ENCODE results near the gene IQCK. TPM values are rescaled to one million over a fixed set of nuclear protein-coding genes. Genes with fewer than 3 reads are reported as not detected.
"Not testable (repeated sequence)": the region's sequence is repeated elsewhere in the genome, so short reads cannot be mapped to it uniquely, and the experiment has no call there.

The IQCK gene
- polyA plus RNA-seq, 3 donors = 0.52 to 1.2 (median 0.58) TPM

DNA sequence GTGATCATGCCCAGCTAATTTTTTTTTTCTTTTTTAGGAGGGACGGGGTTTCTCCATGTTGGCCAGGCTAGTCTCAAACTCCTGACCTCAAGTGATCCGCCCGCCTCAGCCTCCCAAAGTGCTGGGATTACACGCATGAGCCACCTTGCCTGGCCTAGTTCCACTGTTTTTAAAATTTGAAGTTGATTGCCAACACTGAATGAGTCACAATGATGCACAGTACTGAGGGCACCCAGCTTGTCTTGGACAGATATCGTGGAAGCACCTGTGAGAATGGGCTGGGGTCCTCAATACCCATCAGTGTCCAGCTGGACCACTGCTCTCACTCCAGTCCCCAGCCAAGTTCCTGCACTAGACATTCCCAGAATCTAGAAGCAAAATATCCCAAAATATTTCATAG is 2.5 kb upstream of the IQCK start:
- H3K27ac Mint-ChIP-seq = no peak overlapping the region

DNA sequence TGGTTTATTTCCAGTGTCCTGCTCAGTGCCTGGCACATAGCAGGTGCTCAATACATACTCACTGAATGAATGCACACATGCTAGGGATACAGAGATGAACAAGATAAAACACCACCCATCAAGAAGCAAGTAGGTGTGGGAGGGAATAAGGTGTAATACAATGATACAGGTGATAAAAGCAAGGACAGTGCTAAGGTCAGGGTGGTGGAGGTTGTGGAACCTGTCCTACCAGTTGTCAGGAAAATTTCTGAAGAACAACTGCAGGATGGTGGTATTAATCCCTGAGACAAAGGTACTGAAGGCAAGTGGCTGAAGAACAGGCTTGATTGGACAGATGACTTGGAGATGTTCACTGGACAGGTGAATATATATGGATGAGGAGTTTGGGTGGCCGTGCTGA is 1.9 kb upstream of the IQCK start:
- Mint-ChIP-seq H3K4me1 (peaks cover 22% of the 10 kb centered on the region), H3K4me3 (no peak overlapping the region), H3K36me3 (peaks cover 21 to 27% of the 10 kb centered on the region in 2 donors), H3K9me3 (no peaks in the 10 kb centered on the region), H3K27me3 (ENCODE audit: low read depth in 3 of 3) (peaks cover 0 to 3% (median 0%) of the 10 kb centered on the region in 3 donors), H3K27ac (peak overlapping the region in 1 of 7 donors; percentile 57)
- peaks cover 13 to 22% of the 10 kb centered on the region in 2 donors for H3K36me3 ChIP-seq (replicated peaks in 1 of 2; ENCODE audit: control insufficient read depth in 1 of 2, insufficient read depth in 2 of 2, low read length in 2 of 2)
- no peak overlapping the region for H2AFZ ChIP-seq (ENCODE audit: insufficient read depth, low read depth, low read length, poor library complexity, severe bottlenecking)
- WGBS (ENCODE audit: insufficient coverage) = 80% methylated on average over 1 of the region's 1 CpG
- intact Hi-C loops (cut with micrococcal nuclease) = loop anchor here in 1 of 2 donors (5.0 to 10.0 kb wide), 2 partner anchors 159 to 651 kb away; partner anchors contain the start of genes COQ7 and VPS35L
- peaks cover 14 to 21% of the 10 kb centered on the region in 2 donors for H3K4me1 ChIP-seq (ENCODE audit: control insufficient read depth in 1 of 2, insufficient read depth in 2 of 2, low read length in 2 of 2)
- no peak overlapping the region for H3K4me2 ChIP-seq (replicated peaks; ENCODE audit: extremely low read depth, low read length, poor library complexity, severe bottlenecking)
- DNase-seq = no peak
- H3K27me3 ChIP-seq (ENCODE audit: control insufficient read depth in 2 of 2, insufficient read depth in 2 of 2, low read length in 2 of 2) = no peaks in the 10 kb centered on the region
- H3K4me3 ChIP-seq (replicated peaks in 1 of 3; ENCODE audit: low read depth in 2 of 3, low read length in 3 of 3) = no peak overlapping the region
- no peaks in the 10 kb centered on the region for H3K9me3 ChIP-seq (replicated peaks in 1 of 2; ENCODE audit: control insufficient read depth in 1 of 2, insufficient read depth in 1 of 2, low read length in 2 of 2)
- H3K9ac ChIP-seq (ENCODE audit: insufficient read depth, low read length, poor library complexity, severe bottlenecking) = no peak overlapping the region
- no peaks in the 10 kb centered on the region for H4K20me1 ChIP-seq (ENCODE audit: insufficient read depth, low read length)
- no peak overlapping the region for H3K27ac ChIP-seq (ENCODE audit: low read depth in 1 of 2, low read length in 2 of 2)
- H3K79me2 ChIP-seq (ENCODE audit: insufficient read depth, low read length) = peaks cover 7% of the 10 kb centered on the region
- TF ChIP-seq, protein P1, sequence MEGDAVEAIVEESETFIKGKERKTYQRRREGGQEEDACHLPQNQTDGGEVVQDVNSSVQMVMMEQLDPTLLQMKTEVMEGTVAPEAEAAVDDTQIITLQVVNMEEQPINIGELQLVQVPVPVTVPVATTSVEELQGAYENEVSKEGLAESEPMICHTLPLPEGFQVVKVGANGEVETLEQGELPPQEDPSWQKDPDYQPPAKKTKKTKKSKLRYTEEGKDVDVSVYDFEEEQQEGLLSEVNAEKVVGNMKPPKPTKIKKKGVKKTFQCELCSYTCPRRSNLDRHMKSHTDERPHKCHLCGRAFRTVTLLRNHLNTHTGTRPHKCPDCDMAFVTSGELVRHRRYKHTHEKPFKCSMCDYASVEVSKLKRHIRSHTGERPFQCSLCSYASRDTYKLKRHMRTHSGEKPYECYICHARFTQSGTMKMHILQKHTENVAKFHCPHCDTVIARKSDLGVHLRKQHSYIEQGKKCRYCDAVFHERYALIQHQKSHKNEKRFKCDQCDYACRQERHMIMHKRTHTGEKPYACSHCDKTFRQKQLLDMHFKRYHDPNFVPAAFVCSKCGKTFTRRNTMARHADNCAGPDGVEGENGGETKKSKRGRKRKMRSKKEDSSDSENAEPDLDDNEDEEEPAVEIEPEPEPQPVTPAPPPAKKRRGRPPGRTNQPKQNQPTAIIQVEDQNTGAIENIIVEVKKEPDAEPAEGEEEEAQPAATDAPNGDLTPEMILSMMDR (IDR thresholded peaks at IDR 0.05) = no peak

More for the DNA sequence above, 2.5 kb upstream of the IQCK start:
- Histone ChIP-seq H3K9ac (ENCODE audit: insufficient read depth, low read length, poor library complexity, severe bottlenecking) (no peak overlapping the region), H3K9me3 (replicated peaks in 1 of 2; ENCODE audit: control insufficient read depth in 1 of 2, insufficient read depth in 1 of 2, low read length in 2 of 2) (no peaks in the 10 kb centered on the region), H3K36me3 (replicated peaks in 1 of 2; ENCODE audit: control insufficient read depth in 1 of 2, insufficient read depth in 2 of 2, low read length in 2 of 2) (peaks cover 13 to 24% of the 10 kb centered on the region in 2 donors), H3K4me3 (replicated peaks in 1 of 3; ENCODE audit: low read depth in 2 of 3, low read length in 3 of 3) (no peak overlapping the region), H3K4me1 (ENCODE audit: control insufficient read depth in 1 of 2, insufficient read depth in 2 of 2, low read length in 2 of 2) (peaks cover 14 to 21% of the 10 kb centered on the region in 2 donors), H3K79me2 (ENCODE audit: insufficient read depth, low read length) (peaks cover 7% of the 10 kb centered on the region), H3K27ac (ENCODE audit: low read depth in 1 of 2, low read length in 2 of 2) (no peak overlapping the region), H4K20me1 (ENCODE audit: insufficient read depth, low read length) (no peaks in the 10 kb centered on the region), H2AFZ (ENCODE audit: insufficient read depth, low read depth, low read length, poor library complexity, severe bottlenecking) (no peak overlapping the region), H3K27me3 (ENCODE audit: control insufficient read depth in 2 of 2, insufficient read depth in 2 of 2, low read length in 2 of 2) (no peaks in the 10 kb centered on the region), H3K4me2 (replicated peaks; ENCODE audit: extremely low read depth, low read length, poor library complexity, severe bottlenecking) (no peak overlapping the region)
- WGBS (ENCODE audit: insufficient coverage) = 97% methylated on average over 5 of the region's 5 CpGs
- DNase-seq = no peak
- Mint-ChIP-seq H3K27me3 (ENCODE audit: low read depth in 3 of 3) (peaks cover 0 to under 1% (median 0%) of the 10 kb centered on the region in 3 donors), H3K36me3 (peaks cover 25 to 27% of the 10 kb centered on the region in 2 donors), H3K4me1 (peaks cover 21% of the 10 kb centered on the region), H3K9me3 (no peaks in the 10 kb centered on the region), H3K4me3 (no peak overlapping the region)
- TF ChIP-seq, protein P1 (IDR thresholded peaks at IDR 0.05) = no peak
- intact Hi-C loops (cut with micrococcal nuclease) = loop anchor here in 1 of 2 donors (5.0 to 10.0 kb wide), 2 partner anchors 158 to 651 kb away; partner anchors contain the start of genes COQ7 and VPS35L

DNA sequence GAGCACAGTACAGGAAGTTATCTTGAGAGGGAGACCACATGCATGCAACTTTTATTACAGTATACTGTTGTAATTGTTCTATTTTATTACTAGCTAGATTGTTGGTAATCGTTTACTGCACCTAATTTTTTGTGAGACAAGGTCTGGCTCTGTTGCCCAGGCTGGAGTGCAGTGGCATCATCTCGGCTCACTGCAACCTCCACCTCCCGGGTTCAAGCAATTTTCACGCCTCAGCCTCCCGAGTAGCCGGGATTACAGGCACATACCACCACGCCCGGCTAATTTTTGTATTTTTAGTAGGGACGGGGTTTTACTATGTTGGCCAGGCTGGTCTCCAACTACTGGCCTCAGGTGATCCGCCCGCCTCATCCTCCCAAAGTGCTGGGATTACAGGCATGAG is 1.3 kb upstream of the IQCK start:
- not testable (repeated sequence) for H3K9me3 ChIP-seq (replicated peaks in 1 of 2; ENCODE audit: control insufficient read depth in 1 of 2, insufficient read depth in 1 of 2, low read length in 2 of 2); H3K9ac ChIP-seq (ENCODE audit: insufficient read depth, low read length, poor library complexity, severe bottlenecking); DNase-seq; H3K4me3 Mint-ChIP-seq; H3K79me2 ChIP-seq (ENCODE audit: insufficient read depth, low read length); H3K9me3 Mint-ChIP-seq; H3K27me3 ChIP-seq (ENCODE audit: control insufficient read depth in 2 of 2, insufficient read depth in 2 of 2, low read length in 2 of 2); H3K27ac Mint-ChIP-seq; H3K27me3 Mint-ChIP-seq (ENCODE audit: low read depth in 3 of 3); H2AFZ ChIP-seq (ENCODE audit: insufficient read depth, low read depth, low read length, poor library complexity, severe bottlenecking); H4K20me1 ChIP-seq (ENCODE audit: insufficient read depth, low read length); H3K27ac ChIP-seq (ENCODE audit: low read depth in 1 of 2, low read length in 2 of 2)
- Histone ChIP-seq H3K4me1 (ENCODE audit: control insufficient read depth in 1 of 2, insufficient read depth in 2 of 2, low read length in 2 of 2) (peaks cover 14 to 21% of the 10 kb centered on the region in 2 donors), H3K4me2 (replicated peaks; ENCODE audit: extremely low read depth, low read length, poor library complexity, severe bottlenecking) (peak overlapping the region; percentile 99), H3K4me3 (replicated peaks in 1 of 3; ENCODE audit: low read depth in 2 of 3, low read length in 3 of 3) (peak overlapping the region in 1 of 3 experiments; percentile 99), H3K36me3 (replicated peaks in 1 of 2; ENCODE audit: control insufficient read depth in 1 of 2, insufficient read depth in 2 of 2, low read length in 2 of 2) (peaks cover 8 to 22% of the 10 kb centered on the region in 2 donors)
- intact Hi-C loops (cut with micrococcal nuclease) = loop anchor here in 1 of 2 donors (5.0 to 10.0 kb wide), 2 partner anchors 159 to 652 kb away; partner anchors contain the start of genes COQ7 and VPS35L
- 90% methylated on average over 2 of the region's 11 CpGs for WGBS (ENCODE audit: insufficient coverage)
- peaks cover 16 to 22% of the 10 kb centered on the region in 2 donors for H3K36me3 Mint-ChIP-seq
- peaks cover 24% of the 10 kb centered on the region for H3K4me1 Mint-ChIP-seq
